NCI-H1417 treated with DMSO at 0.1 percent for 48 hours (cell line): ENCODE data around the gene ZNF644.
"Not testable (repeated sequence)": the region's sequence is repeated elsewhere in the genome, so short reads cannot be mapped to it uniquely, and the experiment has no call there.

Experiments
- DNase-seq: peaks from one replicate; lab custom pipeline; 2025; lab: John Stamatoyannopoulos, UW

The ZNF644 gene

DNA sequence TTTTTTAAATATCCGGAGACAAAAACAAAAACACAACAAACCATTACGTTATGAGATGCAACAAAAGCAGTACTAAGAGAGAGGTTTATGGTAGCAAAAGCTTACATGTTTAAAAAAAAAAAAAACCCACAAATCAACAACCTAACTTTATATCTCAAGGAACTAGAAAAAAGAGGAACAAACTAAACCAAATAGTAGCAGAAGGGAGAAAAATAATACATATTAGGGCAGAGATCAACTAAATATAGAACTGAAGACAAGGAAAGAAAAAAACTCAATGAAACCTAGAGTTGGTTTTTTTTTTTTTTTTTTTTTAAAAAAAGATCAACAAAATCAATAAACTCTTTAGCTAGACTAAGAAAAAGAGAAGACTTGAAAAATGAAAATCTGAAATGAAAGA is 34.9 kb downstream of the ZNF644 start:
- DNase-seq, result no peak

DNA sequence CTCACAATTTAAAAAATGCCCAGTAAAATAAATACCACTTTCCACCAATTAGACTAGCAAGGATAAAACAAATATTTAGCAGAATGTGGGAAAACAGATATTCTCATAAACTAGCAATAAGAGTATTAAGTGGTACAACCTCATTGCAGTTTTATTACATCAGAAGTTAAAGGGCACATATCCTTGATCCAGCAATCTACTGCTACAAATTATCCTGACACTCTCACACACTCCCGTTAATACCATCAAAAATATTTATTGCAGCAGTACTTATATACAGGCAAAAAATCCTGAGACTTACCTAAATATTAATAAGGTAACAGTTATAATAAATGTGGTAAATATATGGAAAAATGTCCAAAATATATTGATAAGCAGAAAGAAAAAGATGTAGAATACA is 44.3 kb downstream of the ZNF644 start:
- no peak for DNase-seq

DNA sequence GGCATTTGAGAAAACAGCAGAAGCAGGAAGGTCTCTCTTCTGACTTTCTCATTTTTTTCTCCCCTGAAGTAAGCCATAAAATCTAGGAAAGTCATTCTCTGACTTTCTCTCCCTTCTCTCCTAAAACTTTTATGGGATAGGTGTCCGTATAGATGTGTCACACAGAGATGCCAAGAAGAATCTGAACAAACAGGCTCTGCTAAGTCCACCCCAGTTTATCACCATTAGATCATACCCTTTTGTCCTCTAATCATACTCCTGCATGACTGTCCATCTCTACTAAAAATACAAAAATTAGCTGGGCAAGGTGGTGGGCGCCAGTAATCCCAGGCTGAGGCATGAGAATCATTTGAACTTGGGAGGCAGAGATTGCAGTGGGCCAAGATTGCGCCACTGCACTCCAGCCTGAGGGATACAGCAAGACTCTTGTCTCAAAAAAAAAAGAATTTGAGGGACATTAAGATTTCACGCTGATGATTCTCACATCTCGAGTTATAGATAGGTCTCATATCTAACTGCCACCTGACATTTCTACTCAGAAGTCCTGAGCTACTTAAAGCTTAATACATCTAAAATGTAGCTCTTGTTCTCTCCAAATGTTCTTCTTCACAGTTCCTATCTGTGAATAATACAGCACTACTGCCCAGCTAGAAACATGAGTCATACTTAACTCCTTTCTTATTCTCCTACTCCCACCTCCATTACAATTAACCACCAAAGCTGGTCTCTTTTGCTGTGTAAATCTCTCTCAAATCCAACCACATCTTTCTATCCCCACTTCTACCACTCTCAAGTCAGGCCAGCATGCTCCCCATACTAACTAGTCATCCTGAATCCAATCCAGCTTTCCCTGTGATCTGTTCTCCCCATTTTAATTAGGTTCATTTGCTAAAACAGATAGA is 47.7 kb downstream of the ZNF644 start:
- DNase-seq, result no peak

DNA sequence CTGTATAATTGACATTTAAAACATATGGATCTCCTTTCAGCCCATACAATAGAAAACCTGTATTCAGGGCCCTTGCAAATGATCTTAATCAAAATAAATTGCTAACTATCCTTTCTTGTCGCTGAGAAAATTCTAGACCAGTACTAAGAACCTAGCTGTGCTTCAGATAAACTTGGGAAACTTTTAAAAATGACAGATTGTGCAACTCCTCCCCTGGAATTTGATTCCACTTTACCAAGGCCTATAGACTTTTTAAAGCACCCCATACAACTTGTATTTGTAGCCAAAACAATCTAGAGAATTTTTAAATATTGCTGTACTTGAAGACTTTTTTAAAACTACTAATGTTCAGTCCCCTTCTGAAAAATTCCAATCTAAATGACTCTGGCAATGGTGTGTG is 51.6 kb downstream of the ZNF644 start:
- DNase-seq, result no peak

DNA sequence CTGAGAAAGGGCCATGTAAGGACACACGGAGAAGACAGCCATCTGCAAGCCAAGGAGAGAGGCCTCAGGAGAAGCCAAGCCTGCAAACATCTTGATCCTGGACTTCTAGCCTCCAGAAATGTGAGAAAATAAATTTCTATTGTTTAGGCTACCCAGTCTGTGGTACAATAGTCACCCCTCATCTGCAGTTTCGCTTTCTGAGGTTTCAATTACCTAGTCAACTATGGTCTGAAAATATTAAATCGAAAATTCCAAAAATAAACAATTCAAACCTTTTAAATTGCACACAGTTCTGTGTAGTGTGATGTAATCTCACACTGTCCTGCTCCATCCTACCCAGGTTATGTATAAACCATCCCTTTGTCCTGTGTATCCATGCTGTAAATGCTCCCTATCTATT is 52.6 kb downstream of the ZNF644 start:
- no peak for DNase-seq

DNA sequence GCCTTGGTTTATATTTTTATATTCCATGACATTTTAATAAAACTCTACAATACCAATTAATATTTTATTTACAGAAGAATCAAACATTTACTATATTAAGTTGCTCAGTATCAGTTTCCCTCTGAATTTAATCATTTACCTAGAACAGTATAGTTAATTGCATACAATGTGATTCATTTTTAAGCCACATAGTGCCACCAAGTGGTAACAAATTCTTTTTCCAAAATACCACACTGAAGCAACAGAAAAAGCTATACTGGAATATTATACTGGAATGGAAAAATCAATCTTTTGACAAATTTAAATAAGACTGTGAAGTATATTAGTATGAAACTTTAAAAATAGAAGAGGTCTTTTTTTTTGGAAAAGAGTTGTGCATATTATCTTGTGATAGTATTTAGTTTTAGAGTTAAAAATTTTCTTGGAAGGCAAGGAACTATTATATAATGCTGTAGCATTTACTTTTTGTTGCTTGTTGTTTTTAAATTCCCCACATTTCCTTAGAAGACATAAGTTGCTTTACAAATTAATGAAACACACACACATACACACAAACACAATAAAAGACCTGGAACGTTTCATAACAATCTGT is 57.3 kb downstream of the ZNF644 start:
- DNase-seq, result no peak

DNA sequence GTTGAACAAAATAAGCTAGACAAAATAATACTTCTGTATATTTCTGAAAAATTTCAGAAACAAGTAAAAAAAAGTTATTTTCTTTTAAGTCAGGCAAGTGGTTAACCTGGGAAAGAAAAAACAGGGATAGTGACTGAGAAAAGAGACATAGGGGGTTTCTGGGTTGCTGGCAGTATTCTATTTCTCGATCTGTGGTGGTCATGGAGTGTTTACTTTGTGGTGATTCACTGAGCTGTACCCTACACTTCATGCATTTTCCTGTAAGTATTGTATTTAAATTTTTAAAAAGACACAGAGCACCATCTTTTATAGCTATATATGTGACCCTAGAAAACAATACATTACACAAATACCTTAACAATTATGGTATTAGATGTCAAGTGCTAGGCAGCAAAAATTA is 58.2 kb downstream of the ZNF644 start:
- no peak for DNase-seq

DNA sequence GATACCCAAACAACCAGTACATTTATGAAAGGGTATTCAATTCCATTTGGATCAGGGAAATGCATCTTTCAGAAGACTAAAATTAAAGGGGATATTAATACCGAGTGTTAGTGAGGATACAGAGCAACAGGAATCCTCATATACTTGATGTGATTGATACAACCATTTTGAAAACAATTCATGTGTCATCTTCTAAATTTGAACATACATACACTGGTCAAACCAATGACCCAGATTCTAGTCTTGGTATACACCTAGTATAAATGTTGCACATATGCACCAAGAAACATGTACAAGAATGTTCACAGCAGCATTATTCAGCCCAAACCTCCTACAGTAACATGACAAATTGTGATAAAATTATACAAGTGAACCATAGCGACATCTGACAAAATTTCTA is 58.6 kb downstream of the ZNF644 start:
- DNase-seq, result no peak

DNA sequence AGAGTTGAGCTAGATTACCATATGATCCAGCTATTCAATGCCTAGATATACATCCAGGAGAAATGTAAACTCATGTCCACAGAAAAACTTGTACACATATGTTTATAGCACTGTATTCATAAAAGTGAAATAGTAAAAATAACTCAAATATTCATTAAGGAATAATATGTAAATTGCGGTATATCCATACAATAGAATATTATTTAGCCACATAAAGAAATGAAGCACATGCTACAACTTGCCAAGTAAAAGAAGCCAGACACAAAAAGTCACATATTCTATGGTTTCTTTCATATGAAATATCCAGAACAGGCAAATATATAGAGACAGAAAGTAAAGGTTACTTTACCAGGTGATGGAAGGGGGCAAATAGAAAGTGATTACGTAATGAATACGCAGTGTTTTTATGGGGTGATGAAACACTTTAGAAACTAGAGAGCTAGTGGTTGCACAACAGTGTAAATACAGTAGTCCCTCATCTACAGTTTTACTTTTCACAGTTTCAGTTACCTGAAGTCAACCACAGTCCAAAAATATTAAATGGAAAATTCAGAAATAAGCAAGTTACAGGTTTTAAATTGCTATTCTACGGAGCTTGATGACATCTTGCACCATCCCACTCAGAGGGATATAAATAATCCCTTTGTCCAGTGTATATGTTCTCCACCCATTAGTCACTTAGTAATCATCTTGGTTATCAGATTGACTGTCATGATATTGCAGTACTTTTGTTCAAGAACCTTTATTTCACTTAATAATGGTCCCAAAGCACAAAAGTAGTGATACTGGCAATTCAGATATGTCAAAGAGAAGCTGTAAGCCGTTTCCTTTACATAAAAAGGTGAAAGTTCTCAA is 62.3 kb downstream of the ZNF644 start:
- no peak for DNase-seq

DNA sequence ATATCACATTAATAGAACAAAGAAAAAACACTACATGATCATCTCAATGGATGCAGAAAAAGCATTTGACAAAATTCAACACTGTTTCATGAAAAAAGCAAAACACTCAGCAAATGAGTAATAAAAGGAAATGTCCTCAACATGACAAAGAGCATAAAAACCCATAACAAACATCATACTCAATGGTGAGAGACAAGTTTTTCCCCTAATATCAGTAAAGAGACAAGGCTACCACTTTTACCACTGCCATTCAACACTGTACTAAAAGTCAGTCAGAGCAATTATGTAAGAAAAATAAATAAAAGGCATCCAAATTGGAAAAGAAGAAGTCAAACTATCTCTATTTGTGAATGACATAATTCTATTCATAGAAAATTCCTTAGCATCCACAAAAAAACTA is 64.3 kb downstream of the ZNF644 start:
- no peak for DNase-seq

DNA sequence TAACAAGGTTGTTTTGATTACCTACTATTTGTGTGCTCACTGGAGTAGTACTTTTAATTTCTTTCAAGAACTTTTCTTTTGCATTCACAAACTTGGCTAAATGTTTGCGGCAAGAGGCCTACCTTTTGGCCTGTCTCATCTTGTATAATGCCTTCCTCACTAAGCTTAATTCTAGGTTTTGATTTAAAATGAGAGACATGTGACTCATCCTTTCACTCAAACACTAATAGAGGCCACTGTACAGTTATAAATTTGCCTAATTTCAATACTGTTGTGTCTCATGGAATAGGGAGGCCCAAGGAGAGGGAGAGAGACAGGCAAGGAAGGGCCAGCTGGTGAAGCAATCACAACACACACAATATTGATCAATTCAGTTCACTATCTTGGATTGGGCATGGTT is 66.1 kb downstream of the ZNF644 start:
- DNase-seq, result no peak

DNA sequence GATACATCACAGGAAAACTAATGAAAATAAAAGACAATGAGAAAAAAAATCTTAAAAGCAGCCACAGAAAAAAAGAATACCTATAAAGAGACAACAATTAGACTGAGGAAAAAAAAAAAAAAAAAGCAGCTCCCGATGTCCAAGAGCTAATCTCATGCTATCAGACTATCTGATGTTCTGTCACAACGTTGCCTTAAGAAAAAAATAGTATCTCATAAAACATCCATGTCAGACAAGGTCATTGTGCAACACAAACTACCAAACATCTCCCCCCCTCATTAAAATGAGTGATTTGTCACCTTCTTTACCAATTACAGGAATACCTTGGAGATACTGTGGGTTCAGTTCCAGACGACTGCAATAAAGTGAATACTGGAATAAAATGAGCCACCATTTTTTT is 68.9 kb downstream of the ZNF644 start:
- DNase-seq, result no peak

DNA sequence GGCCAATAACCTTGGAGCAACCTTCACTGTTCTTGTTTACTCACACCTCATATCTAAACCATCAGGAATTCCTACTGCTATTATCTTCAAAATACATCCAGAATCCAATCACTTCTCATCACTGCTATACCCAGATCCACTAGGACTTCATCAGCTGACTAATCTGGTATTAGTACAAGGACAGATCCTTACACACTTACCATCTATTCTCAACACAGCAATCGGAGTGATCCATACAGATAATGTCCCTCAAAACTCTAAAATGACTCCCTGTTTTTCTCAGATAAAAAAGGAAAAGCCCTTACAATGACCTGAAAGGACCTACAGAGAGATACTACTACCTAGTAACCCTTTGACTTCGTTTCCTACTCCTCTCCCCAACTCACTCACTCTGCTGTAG is 70.8 kb downstream of the ZNF644 start:
- no peak for DNase-seq

DNA sequence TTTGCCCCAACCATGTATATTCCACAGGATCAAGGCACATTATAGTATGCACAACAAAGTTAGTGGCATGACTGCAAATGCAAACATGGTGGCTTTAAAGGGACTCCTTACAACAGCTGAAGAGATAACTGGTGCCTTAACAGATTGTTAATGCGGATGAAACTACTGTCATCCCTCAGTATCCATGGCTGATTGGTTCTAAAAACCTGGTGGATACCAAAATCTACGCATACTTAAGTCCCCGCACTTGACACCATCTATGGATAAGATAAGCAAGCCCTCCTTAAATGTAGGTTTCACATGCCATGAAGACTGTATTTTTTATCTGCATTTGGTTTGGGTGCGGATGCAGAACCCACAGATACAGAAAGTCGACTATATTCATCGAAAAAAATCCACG is 73.5 kb downstream of the ZNF644 start:
- DNase-seq, result no peak

DNA sequence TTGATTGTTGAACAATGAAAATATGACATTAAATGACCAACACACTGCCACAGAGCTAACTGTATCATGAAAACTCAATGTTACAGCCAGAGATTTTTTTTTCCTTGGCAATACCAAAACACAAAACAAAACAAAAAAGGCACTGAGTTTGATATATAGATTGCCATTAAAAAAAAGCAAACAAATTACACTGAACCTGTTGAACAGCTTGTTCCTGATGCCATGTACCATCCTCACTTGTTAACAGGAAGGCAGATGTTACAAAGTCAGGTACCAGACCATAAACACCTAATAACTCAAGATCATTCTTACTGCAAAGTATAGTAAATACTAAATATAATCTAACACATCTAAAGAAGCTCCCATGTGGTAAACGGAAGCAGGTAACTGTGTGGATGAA is 75.2 kb downstream of the ZNF644 start:
- DNase-seq, result no peak

DNA sequence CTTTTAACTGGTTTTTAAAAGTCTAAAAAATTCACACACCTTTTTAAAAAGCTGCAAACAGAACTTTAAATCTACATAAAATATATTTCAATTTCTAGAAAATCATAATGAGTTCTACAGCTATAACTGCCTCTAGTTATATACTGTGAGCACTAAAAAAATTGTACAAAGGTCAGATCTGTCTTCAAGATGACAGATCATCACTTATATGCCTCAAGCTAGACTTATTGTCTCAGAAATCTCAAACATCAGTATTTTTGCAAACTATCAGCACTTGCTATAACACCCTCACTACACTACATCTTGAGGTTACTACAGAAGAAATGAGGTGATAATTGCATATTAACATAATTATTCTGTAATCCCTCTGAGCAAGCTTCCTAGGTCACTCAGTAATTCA is 76.5 kb downstream of the ZNF644 start:
- no peak for DNase-seq

DNA sequence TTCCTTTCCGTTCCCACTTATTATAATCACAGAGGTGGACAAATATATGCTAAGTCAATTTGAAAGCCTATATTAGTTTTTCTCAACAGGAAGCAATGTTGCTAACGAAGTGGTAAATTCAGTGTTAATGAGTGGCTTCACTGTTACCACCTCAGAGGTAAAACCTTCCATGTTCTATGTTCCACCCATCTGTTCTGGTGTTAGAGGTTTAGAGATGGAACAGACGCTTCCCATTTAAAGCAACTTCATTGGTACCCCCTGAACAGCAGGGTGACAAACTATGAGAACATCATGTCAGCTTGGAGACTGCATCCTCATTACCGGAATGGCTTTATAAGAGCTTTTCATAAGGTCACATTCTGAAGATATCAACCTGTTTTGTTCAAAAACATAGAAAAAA is 77.9 kb downstream of the ZNF644 start:
- DNase-seq, result no peak

DNA sequence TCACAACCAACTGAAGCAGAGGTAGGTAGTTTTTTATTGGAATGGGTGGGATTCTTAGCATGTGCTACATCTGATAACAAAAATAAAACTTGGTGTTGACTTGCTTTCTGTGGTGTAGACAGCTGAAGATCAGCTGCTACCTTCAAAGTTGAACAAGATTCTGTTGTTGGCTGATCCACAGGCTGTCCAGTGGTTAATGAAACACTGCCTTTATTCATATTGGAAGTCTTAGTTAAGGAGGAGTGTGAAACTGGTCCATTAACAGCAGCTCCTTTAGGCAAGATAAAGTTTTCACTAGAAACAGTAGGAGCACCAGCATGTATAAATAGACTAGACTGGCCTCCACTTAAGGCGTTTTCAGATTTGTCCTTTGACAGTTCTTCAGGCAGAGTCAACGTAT is 81.1 kb downstream of the ZNF644 start:
- DNase-seq, result no peak

DNA sequence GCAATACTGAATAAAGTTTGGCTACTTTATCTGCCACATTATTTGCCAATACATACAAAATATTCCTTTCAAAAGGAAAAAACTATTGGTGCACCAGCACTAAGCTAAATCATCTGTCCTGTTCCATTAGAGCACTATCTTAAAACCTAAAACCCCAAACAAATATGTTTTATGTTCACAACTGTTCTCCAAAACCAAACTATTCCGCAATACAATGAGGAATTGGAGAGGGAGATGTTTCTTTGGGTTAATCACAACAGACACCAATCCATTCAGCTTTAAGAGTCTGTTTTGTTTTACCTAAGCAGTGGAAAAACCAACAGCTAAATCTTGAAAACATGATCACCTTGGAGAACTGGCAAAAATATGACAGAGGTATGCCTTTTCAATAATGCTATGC is 85.1 kb downstream of the ZNF644 start:
- DNase-seq, result no peak

DNA sequence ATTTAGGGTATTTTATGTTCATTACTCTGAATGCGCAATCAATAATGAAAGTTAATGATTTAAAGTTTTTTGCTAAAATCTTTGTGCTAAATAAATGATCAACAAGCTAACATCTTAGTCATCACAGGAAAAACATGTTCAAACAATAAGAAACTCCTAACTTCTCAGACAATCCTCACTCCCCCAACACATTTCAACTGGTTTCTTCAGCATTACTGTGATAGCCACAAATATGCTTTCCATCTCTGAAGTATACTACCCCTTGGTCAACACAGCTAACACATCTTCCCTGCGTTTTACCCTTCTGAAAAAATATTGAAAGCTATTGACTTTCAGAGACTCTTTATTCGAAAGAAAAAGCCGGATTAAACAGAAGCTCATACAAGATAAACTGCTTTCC is 85.8 kb downstream of the ZNF644 start:
- DNase-seq, result no peak

DNA sequence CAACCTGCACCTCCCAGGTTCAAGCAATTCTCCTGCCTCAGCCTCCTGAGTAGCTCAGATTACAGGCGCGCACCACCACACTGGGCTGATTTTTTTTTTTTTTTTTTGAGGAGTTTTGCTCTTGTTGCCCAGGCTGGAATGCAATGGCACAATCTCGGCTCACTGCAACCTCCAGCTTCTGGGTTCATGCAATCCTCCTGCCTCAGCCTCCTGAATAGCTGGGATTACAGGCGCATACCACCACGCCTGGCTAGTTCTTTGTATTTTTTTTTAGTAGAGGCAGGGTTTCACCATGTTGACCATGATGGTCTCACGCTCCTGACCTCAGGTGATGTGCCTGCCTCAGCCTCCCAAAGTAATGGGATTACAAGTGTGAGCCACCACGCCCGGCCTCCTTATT is 93.6 kb downstream of the ZNF644 start:
- not testable (repeated sequence) for DNase-seq

DNA sequence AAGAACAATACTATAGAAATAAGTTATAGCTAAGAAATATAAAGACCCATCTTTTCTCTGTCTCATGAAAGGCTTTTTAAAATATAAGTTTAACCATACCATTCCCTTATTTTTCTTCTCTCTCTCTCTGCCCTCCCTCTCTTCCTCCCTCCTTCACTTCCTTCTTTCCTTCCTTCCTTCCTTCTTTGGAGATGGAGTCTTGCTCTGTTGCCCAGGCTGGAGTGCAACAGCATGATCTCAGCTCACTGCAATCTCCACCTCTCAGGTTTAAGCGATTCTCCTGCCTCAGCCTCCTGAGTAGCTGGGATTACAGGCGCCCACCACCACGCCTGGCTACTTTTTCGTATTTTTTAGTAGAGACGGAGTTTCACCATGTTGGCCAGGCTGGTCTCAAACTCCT is 94.2 kb downstream of the ZNF644 start:
- DNase-seq, result not testable (repeated sequence)

DNA sequence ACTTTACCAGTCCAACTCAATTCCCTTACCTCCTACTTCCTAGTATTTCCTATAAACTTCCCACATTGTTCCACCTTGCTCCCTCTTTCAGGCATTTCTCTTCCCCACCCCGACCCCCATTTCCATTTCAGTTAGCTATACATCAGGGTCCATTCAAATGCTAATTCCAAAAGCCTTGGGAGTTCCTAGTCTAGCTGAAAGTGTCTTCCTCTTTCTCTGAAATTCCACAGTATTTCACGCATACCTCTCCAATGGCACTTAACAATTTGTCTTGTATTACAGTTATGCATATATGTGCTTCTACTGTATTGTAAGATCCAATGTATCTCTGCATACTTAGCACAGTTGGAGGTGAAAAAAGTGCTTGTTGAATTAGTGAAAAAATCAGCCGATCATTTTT is 94.9 kb downstream of the ZNF644 start:
- no peak for DNase-seq
